ENCODE measurements around the gene WWOX. TPM values are rescaled to one million over a fixed set of nuclear protein-coding genes. Genes with fewer than 3 reads are reported as not detected.

Gene WWOX
- polyA plus RNA-seq, 3 donors = 36.2 to 37.9 (median 36.7) TPM

GRCh38 chr16:78353640-78354275 is 254.3 kb downstream of the WWOX start:
- DNase-seq (ENCODE audit: extremely low read depth in 1 of 11, low read depth in 9 of 11, low spot score in 4 of 11) = no peak

GRCh38 chr16:78362524-78363135 is 263.2 kb downstream of the WWOX start:
- DNase-seq (ENCODE audit: extremely low read depth in 1 of 11, low read depth in 9 of 11, low spot score in 4 of 11) = no peak

GRCh38 chr16:78363843-78364555 is 264.5 kb downstream of the WWOX start:
- DNase-seq (ENCODE audit: extremely low read depth in 1 of 11, low read depth in 9 of 11, low spot score in 4 of 11) = no peak

GRCh38 chr16:78364556-78364880 is 265.1 kb downstream of the WWOX start:
- DNase-seq (ENCODE audit: extremely low read depth in 1 of 11, low read depth in 9 of 11, low spot score in 4 of 11) = no peak

- DNase-seq (ENCODE audit: extremely low read depth in 1 of 11, low read depth in 9 of 11, low spot score in 4 of 11) = no peak
Measured at GRCh38 chr16:78365366-78365765, 265.9 kb downstream of the WWOX start.

GRCh38 chr16:78368121-78369102 is 269.0 kb downstream of the WWOX start:
- DNase-seq (ENCODE audit: extremely low read depth in 1 of 11, low read depth in 9 of 11, low spot score in 4 of 11) = no peak

GRCh38 chr16:78372277-78372676 is 272.8 kb downstream of the WWOX start:
- DNase-seq (ENCODE audit: extremely low read depth in 1 of 11, low read depth in 9 of 11, low spot score in 4 of 11) = no peak

GRCh38 chr16:78375055-78375679 is 275.7 kb downstream of the WWOX start:
- no peak for DNase-seq (ENCODE audit: extremely low read depth in 1 of 11, low read depth in 9 of 11, low spot score in 4 of 11)

GRCh38 chr16:78376452-78376851 is 277.0 kb downstream of the WWOX start:
- DNase-seq (ENCODE audit: extremely low read depth in 1 of 11, low read depth in 9 of 11, low spot score in 4 of 11) = no peak

- DNase-seq (ENCODE audit: extremely low read depth in 1 of 11, low read depth in 9 of 11, low spot score in 4 of 11) = no peak
Measured at GRCh38 chr16:78377312-78377711, 277.9 kb downstream of the WWOX start.

- no peak for DNase-seq (ENCODE audit: extremely low read depth in 1 of 11, low read depth in 9 of 11, low spot score in 4 of 11)
Measured at GRCh38 chr16:78381060-78381459, 281.6 kb downstream of the WWOX start.

- DNase-seq (ENCODE audit: extremely low read depth in 1 of 11, low read depth in 9 of 11, low spot score in 4 of 11) = no peak
Measured at GRCh38 chr16:78383118-78383517, 283.7 kb downstream of the WWOX start.

GRCh38 chr16:78385086-78385805 is 285.8 kb downstream of the WWOX start:
- no peak for DNase-seq (ENCODE audit: extremely low read depth in 1 of 11, low read depth in 9 of 11, low spot score in 4 of 11)

- peak in 4 of 11 donors; percentile 38 to 72 (median 60) for DNase-seq (ENCODE audit: extremely low read depth in 1 of 11, low read depth in 9 of 11, low spot score in 4 of 11)
Measured at GRCh38 chr16:78386557-78387324, 287.3 kb downstream of the WWOX start.

- DNase-seq (ENCODE audit: extremely low read depth in 1 of 11, low read depth in 9 of 11, low spot score in 4 of 11) = no peak
Measured at GRCh38 chr16:78389009-78389498, 289.6 kb downstream of the WWOX start.

GRCh38 chr16:78390092-78390491 is 290.6 kb downstream of the WWOX start:
- peak in 2 of 11 donors; percentile 21 to 24 for DNase-seq (ENCODE audit: extremely low read depth in 1 of 11, low read depth in 9 of 11, low spot score in 4 of 11)

- DNase-seq (ENCODE audit: extremely low read depth in 1 of 11, low read depth in 9 of 11, low spot score in 4 of 11) = no peak
Measured at GRCh38 chr16:78390508-78391324, 291.3 kb downstream of the WWOX start.
